GM12878 (cell line): Measurements from ENCODE around the gene COL1A2. TPM values are rescaled to one million over a fixed set of nuclear protein-coding genes. Genes with fewer than 3 reads are reported as not detected.

Experiments
- ATAC-seq: fragments of 200-7000 bp; cut with Tn5 transposase; 3 replicates; pipeline ENCODE4 v1.9.1; 2020; ENCODE audit warnings: mild to moderate bottlenecking, moderate library complexity
- BruUV-seq: library from RNA; stranded (reverse); fragments of 400-500 nt; replicated peaks from 2 replicates; lab custom pipeline; 2021; lab: Mats Ljungman, UMichigan
- CTCF ChIA-PET: fragments of 300-600 bp; sonication (Branson Sonifier 250); formaldehyde crosslinking; extraction: SDS; loops from one replicate; lab custom pipeline; 2021; ENCODE audit warnings: inconsistent platforms; lab: Yijun Ruan, JAX
- POLR2A ChIA-PET: fragments of 350-600 bp; formaldehyde crosslinking; extraction: SDS; loops from one replicate; lab custom pipeline; 2021; ENCODE audit warnings: inconsistent platforms; lab: Charles Lee
- RAD21 ChIA-PET: fragments of 300-600 bp; sonication (Branson Sonifier 250); formaldehyde crosslinking; loops from one replicate; lab custom pipeline; 2023; ENCODE audit warnings: antibody characterized with exemption; ENCODE audit not compliant: unreplicated experiment; lab: Charles Lee
- SMC1A ChIA-PET: fragments of 300-600 bp; sonication (Branson Sonifier 250); formaldehyde crosslinking; loops from one replicate; lab custom pipeline; 2023; ENCODE audit not compliant: unreplicated experiment, uncharacterized antibody; lab: Charles Lee
- DNase-seq: peaks from one replicate; pipeline ENCODE4 v3.0.0-alpha.2; 2011; ENCODE audit warnings: low read depth, low spot score
- FAIRE-seq: peaks from 3 replicates; lab custom pipeline; 2011; peaks lifted over from hg19 to GRCh38; lab: Jason Lieb, UNC
- H2AFZ ChIP-seq: 2 replicates; pipeline ENCODE4 v1.6.0; 2011; ENCODE audit warnings: low read depth, low read length, control low read depth; ENCODE audit not compliant: control insufficient read depth
- H3K27ac ChIP-seq: 2 replicates; pipeline ENCODE4 v1.5.1; 2011; ENCODE audit warnings: control low read depth; ENCODE audit not compliant: control insufficient read depth, insufficient read depth
- H3K27me3 ChIP-seq, 2 experiments: replicated peaks in 1 of 2; 2 replicates each; pipeline versions ENCODE4 v1.6.0 to v1.6.1; 2011; ENCODE audit warnings: low read length in 1 of 2; ENCODE audit not compliant: control insufficient read depth in 2 of 2, insufficient read depth in 2 of 2
- H3K36me3 ChIP-seq, 2 experiments: 2 replicates each; pipeline ENCODE4 v1.5.1; 2011; ENCODE audit warnings: low read length in 1 of 2; ENCODE audit not compliant: control insufficient read depth in 2 of 2, insufficient read depth in 2 of 2
- H3K4me1 ChIP-seq: 2 replicates; pipeline ENCODE4 v1.6.1; 2011; ENCODE audit warnings: mild to moderate bottlenecking, low read length, moderate library complexity, mixed read lengths; ENCODE audit not compliant: control insufficient read depth, insufficient read depth
- H3K4me2 ChIP-seq: 2 replicates; pipeline ENCODE4 v1.6.0; 2011; ENCODE audit warnings: control low read depth; ENCODE audit not compliant: control insufficient read depth, insufficient read depth
- H3K4me3 ChIP-seq: fragments of 200-600 bp; sonication (generic); 2 replicates; pipeline ENCODE4 v1.5.1; 2016
- H3K79me2 ChIP-seq: 2 replicates; pipeline ENCODE4 v1.6.0; 2011; ENCODE audit warnings: low read length; ENCODE audit not compliant: control insufficient read depth, insufficient read depth
- H3K9ac ChIP-seq: 2 replicates; pipeline ENCODE4 v1.8.0; 2011; ENCODE audit warnings: low read length, control low read depth, mixed read lengths; ENCODE audit not compliant: control insufficient read depth, insufficient read depth
- H3K9me3 ChIP-seq: replicated peaks from 3 replicates; pipeline ENCODE4 v1.5.1; 2011; ENCODE audit warnings: mild to moderate bottlenecking, low read length; ENCODE audit not compliant: control insufficient read depth, insufficient read depth
- H4K20me1 ChIP-seq: 2 replicates; pipeline ENCODE4 v1.6.0; 2011; ENCODE audit not compliant: control insufficient read depth, insufficient read depth
- CBX3 ChIP-seq: fragments of 200-600 bp; sonication (generic); IDR thresholded peaks from 2 replicates; pipeline ENCODE4 v1.6.1; 2016; ENCODE audit warnings: low read depth, borderline replicate concordance
- HDAC6 ChIP-seq: fragments of 200-600 bp; sonication (generic); IDR thresholded peaks from one replicate; pipeline ENCODE4 v1.8.0; 2017; ENCODE audit warnings: antibody characterized with exemption; ENCODE audit not compliant: unreplicated experiment
- MXI1 ChIP-seq: fragments of 150-350 bp; IDR thresholded peaks from 2 replicates; pipeline ENCODE4 v1.6.1; 2011; ENCODE audit warnings: low read depth, mild to moderate bottlenecking, inconsistent platforms, low read length, improper control_type of control experiment
- NFYB ChIP-seq: IDR thresholded peaks from 2 replicates; pipeline ENCODE4 v1.6.1; 2011; ENCODE audit warnings: low read depth, mild to moderate bottlenecking, low read length, improper control_type of control experiment, moderate library complexity; ENCODE audit not compliant: insufficient read depth
- NR2C2 ChIP-seq: IDR thresholded peaks from 2 replicates; pipeline ENCODE4 v1.6.1; 2011; ENCODE audit warnings: borderline replicate concordance, low read depth; ENCODE audit not compliant: control insufficient read depth, insufficient read length
- NRF1 ChIP-seq: conservative IDR thresholded peaks from 2 replicates; pipeline ENCODE4 v1.6.1; 2011; ENCODE audit warnings: mild to moderate bottlenecking, low read depth, low read length, improper control_type of control experiment
- PRDM15 ChIP-seq: fragments of 450-650 bp; formaldehyde crosslinking; IDR thresholded peaks from 2 replicates; pipeline ENCODE4 v1.4.0; 2020; ENCODE audit warnings: mild to moderate bottlenecking, moderate library complexity
- RUNX3 ChIP-seq: IDR thresholded peaks from 2 replicates; pipeline ENCODE4 v1.6.1; 2012; ENCODE audit warnings: low read length, inconsistent platforms
- SUPT20H ChIP-seq: IDR thresholded peaks from 2 replicates; pipeline ENCODE4 v1.6.1; 2011; ENCODE audit warnings: low read depth, mild to moderate bottlenecking, low read length, moderate library complexity, borderline replicate concordance; ENCODE audit not compliant: control insufficient read depth
- TCF12 ChIP-seq: IDR thresholded peaks from 2 replicates; pipeline ENCODE4 v1.6.1; 2011; ENCODE audit warnings: low read depth, mild to moderate bottlenecking, low read length
- WGBS: methylation state at CpG from one replicate; pipeline ENCODE4 v1.1.6; 2016; ENCODE audit warnings: low lambda C conversion rate; ENCODE audit not compliant: insufficient replicate concordance, insufficient coverage; ENCODE audit errors: missing lambda C conversion rate; 5-methylcytosine and 5-hydroxymethylcytosine counted together
- in situ Hi-C: fragments of 300-500 bp; cut with MboI; formaldehyde crosslinking; loops from 9 replicates; pipeline ENCODE4 v1.14.3; 2018; ENCODE audit warnings: mixed read lengths
- intact Hi-C: fragments of 100-400 bp; cut with micrococcal nuclease; formaldehyde crosslinking; loops from one replicate; pipeline ENCODE4 v1.14.2; 2022; ENCODE audit not compliant: unreplicated experiment
- polyA plus RNA-seq, 11 experiments: library from polyadenylated mRNA; depleted of rRNA in 4 of 11; unstranded in 6 of 11; stranded (reverse) in 5 of 11; fragments of >200 nt; fragmentation: Nextera tagmentation in 4 of 11; fragmentation: Illumina TruSeq in 1 of 11; extraction: Ambion mirVana in 4 of 11; extraction: Trizol in 1 of 11; gene quantifications; 1 replicate in 1 of 11; 2 replicates in 10 of 11; pipeline versions ENCODE4 v1.2.1 to v1.2.3, GENCODE V29; 2011 to 2016; ENCODE audit warnings: inconsistent platforms in 2 of 11, missing spikeins in 2 of 11, low read depth in 1 of 11
- total RNA-seq, 4 experiments: library from RNA; depleted of rRNA in 3 of 4; stranded (reverse); fragments of >200 nt in 3 of 4; fragmentation: Illumina TruSeq in 1 of 4; extraction: Trizol in 1 of 4; gene quantifications; 2 replicates each; pipeline versions ENCODE4 v1.2.1 to v1.2.3, GENCODE V29; 2013 to 2021

COL1A2 gene
- total and polyA plus RNA-seq, 10 of the 15 experiments (the other 5 are each of a cell fraction or from before 2014, with no cell fraction given) = 0.03 to 2.5 (median 0.76) TPM; not detected in 4

- TF ChIP-seq NFYB = no peak
- no peak for TF ChIP-seq NR2C2
- TF ChIP-seq RUNX3 = no peak
- no peak for TF ChIP-seq HDAC6
- TF ChIP-seq TCF12 = no peak
- TF ChIP-seq PRDM15 = no peak
- TF ChIP-seq NRF1 = no peak
Observed at GRCh38 chr7:94445696-94446194, 51.0 kb downstream of the COL1A2 start (continued).

- in situ Hi-C loops (loop anchor here (25.0 kb wide), 1 partner anchor 1241 kb away; no protein-coding TSS in a partner anchor), intact Hi-C loops (loop anchor here (5.0 kb wide), 1 partner anchor 1241 kb away; no protein-coding TSS in a partner anchor)
- DNase-seq (no peak), FAIRE-seq (no peak), ATAC-seq (no peak)
- no peak for TF ChIP-seq MXI1
- no peak for TF ChIP-seq SUPT20H
- TF ChIP-seq CBX3 = no peak
- H3K4me2 ChIP-seq = no peak overlapping the region
- no peak overlapping the region for H3K27ac ChIP-seq
- no peaks in the 10 kb centered on the region for H4K20me1 ChIP-seq
- BruUV-seq = no TSS peak
- no peaks in the 10 kb centered on the region for H3K9me3 ChIP-seq
- ChIA-PET CTCF (interaction anchor here (0.8 to 2.3 kb wide), 6 partner anchors 10 to 1244 kb away, joined by 3 to 18 read pairs (median 6); no protein-coding TSS in a partner anchor), RAD21 (interaction anchor here (1.2 to 2.2 kb wide), 5 partner anchors 753 to 1240 kb away, joined by 3 to 10 read pairs (median 6); no protein-coding TSS in a partner anchor), SMC1A (interaction anchor here (0.6 to 6.1 kb wide), 4 partner anchors 209 to 1030 kb away, joined by 3 to 57 read pairs (median 6); partner anchors contain the start of gene SGCE), POLR2A (no interaction called here)
- H3K79me2 ChIP-seq = no peaks in the 10 kb centered on the region
- no peak overlapping the region for H2AFZ ChIP-seq
- no peak overlapping the region for H3K9ac ChIP-seq
- no peaks in the 10 kb centered on the region for H3K4me1 ChIP-seq
- 57% methylated on average over 5 of the region's 5 CpGs for WGBS
- H3K36me3 ChIP-seq = no peaks in the 10 kb centered on the region
- no peak overlapping the region for H3K4me3 ChIP-seq
- H3K27me3 ChIP-seq = no peaks in the 10 kb centered on the region; a peak in 1 of 4 replicates
Observed at GRCh38 chr7:94446308-94446707, 51.6 kb downstream of the COL1A2 start.
